ENCODE results near the gene UNC93B1. TPM values are rescaled to one million over a fixed set of nuclear protein-coding genes. Genes with fewer than 3 reads are reported as not detected.

The UNC93B1 gene
- total RNA-seq, 1 experiment from 2014 or later: 1.4 TPM

DNA sequence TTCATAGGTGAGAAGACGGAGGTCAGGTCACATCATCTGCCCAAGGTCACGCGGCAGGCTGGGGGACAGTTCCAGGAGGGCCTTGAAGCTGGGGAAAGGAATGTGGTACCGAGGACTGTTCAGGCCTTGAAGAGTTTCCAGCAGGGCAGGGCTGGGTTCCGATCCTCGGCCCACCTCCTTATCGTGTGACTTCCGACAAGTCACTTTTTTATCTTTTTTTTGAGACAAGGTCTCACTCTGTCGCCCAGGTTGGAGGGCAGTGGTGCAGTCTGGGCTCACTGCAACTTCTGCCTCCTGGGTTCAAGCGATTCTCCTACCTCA, 27.2 kb upstream of the UNC93B1 start:
- CTCF ChIA-PET: no interaction called here

DNA sequence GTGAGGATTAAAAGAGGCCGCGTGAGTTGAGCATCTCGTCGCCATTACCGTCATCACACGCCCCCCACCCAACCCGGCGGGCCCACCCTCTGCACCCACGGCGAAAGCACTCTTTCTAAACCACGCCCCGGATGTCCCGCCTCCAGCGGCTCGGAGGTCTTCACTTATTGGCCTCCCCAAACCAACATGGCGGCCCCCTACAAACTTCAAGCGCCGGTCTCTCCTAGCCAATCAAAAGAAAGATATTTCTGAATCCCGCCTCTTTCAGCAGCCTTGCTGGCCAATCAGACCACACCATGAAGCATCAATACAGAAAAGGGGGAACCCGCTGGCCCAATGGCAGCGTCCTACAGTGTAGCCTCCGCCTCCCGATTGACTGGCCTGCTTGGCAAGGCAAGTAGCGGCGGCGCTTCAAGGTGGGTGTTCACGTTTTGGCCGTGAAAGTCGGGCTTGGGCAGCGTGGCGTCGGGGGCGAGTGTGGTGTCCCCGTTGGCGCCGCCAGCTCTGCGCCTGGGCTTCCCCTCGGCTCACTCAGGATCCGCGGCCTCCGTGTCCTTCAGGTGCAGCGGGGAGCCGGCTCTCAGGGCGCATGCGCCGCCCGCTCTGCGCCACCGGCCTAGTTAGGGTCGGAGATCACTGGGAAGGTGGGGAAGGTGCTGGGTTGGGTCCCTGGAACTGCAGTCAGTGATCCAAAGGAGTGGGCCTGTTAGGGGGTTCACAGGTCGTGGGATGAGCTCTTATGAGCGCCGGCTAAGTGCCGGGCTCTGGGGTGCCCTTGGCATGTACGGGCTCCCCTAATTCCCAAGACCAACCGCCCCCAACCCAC, 26.6 kb upstream of the UNC93B1 start, which contains the start of gene NDUFS8:
TSS of gene NDUFS8 (plus strand) at position 364 of the 826 bp plus-strand sequence. CDS start 1,471 bp downstream, outside the sequence.
- no TSS peak for BruUV-seq (replicated peaks)
- H3K27ac ChIP-seq (ENCODE audit: low read depth, low read length, poor library complexity, severe bottlenecking): peak within 1 kb of the TSS; percentile 88
- TF ChIP-seq EZH2 (IDR thresholded peaks at IDR 0.05; ENCODE audit: borderline replicate concordance, low read depth, low read length, poor library complexity, severe bottlenecking): no peak
- TF ChIP-seq, protein P1, sequence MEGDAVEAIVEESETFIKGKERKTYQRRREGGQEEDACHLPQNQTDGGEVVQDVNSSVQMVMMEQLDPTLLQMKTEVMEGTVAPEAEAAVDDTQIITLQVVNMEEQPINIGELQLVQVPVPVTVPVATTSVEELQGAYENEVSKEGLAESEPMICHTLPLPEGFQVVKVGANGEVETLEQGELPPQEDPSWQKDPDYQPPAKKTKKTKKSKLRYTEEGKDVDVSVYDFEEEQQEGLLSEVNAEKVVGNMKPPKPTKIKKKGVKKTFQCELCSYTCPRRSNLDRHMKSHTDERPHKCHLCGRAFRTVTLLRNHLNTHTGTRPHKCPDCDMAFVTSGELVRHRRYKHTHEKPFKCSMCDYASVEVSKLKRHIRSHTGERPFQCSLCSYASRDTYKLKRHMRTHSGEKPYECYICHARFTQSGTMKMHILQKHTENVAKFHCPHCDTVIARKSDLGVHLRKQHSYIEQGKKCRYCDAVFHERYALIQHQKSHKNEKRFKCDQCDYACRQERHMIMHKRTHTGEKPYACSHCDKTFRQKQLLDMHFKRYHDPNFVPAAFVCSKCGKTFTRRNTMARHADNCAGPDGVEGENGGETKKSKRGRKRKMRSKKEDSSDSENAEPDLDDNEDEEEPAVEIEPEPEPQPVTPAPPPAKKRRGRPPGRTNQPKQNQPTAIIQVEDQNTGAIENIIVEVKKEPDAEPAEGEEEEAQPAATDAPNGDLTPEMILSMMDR (conservative IDR thresholded peaks at IDR 0.05; ENCODE audit: low read depth, low read length): no peak
- H3K9me3 ChIP-seq (ENCODE audit: low read depth, low read length, poor library complexity, severe bottlenecking): no peaks in the 10 kb centered on the region
- peaks cover 21% of the 10 kb centered on the region for H3K36me3 ChIP-seq (ENCODE audit: insufficient read depth, low read length, poor library complexity, severe bottlenecking)
- peak; percentile 100 for DNase-seq (ENCODE audit: low spot score)
- no peaks in the 10 kb centered on the region for H3K27me3 ChIP-seq (replicated peaks; ENCODE audit: insufficient read depth, low read depth, low read length, poor library complexity)
- CTCF ChIA-PET: no interaction called here
- peak within 1 kb of the TSS; percentile 76 for H3K4me3 ChIP-seq (ENCODE audit: low read depth, low read length, poor library complexity, severe bottlenecking)
- intact Hi-C loops (cut with micrococcal nuclease; ENCODE audit: unreplicated experiment): loop anchor here (10.0 kb wide), 1 partner anchor 174 kb away; no protein-coding TSS in a partner anchor
- peaks cover 8% of the 10 kb centered on the region for H3K4me1 ChIP-seq (ENCODE audit: insufficient read depth, low read length, poor library complexity, severe bottlenecking)
- POLR2A ChIA-PET (ENCODE audit: low non-redundant PET): interaction anchor here (0.6 kb wide), 1 partner anchor 1009 kb away, joined by 3 read pairs; no protein-coding TSS in a partner anchor

More for the DNA sequence above, 27.2 kb upstream of the UNC93B1 start:
- H3K27ac ChIP-seq (ENCODE audit: low read depth, low read length, poor library complexity, severe bottlenecking): peak overlapping the region; percentile 88
- BruUV-seq (replicated peaks): no TSS peak
- POLR2A ChIA-PET (ENCODE audit: low non-redundant PET): no interaction called here
- intact Hi-C loops (cut with micrococcal nuclease; ENCODE audit: unreplicated experiment): loop anchor here (10.0 kb wide), 1 partner anchor 174 kb away; no protein-coding TSS in a partner anchor
- H3K4me3 ChIP-seq (ENCODE audit: low read depth, low read length, poor library complexity, severe bottlenecking): peak overlapping the region; percentile 76
- DNase-seq (ENCODE audit: low spot score): no peak
- H3K9me3 ChIP-seq (ENCODE audit: low read depth, low read length, poor library complexity, severe bottlenecking): no peaks in the 10 kb centered on the region
- H3K27me3 ChIP-seq (replicated peaks; ENCODE audit: insufficient read depth, low read depth, low read length, poor library complexity): no peaks in the 10 kb centered on the region
- H3K4me1 ChIP-seq (ENCODE audit: insufficient read depth, low read length, poor library complexity, severe bottlenecking): peaks cover 8% of the 10 kb centered on the region
- TF ChIP-seq, protein P1 (conservative IDR thresholded peaks at IDR 0.05; ENCODE audit: low read depth, low read length): no peak
- no peak for TF ChIP-seq EZH2 (IDR thresholded peaks at IDR 0.05; ENCODE audit: borderline replicate concordance, low read depth, low read length, poor library complexity, severe bottlenecking)
- H3K36me3 ChIP-seq (ENCODE audit: insufficient read depth, low read length, poor library complexity, severe bottlenecking): peaks cover 21% of the 10 kb centered on the region

DNA sequence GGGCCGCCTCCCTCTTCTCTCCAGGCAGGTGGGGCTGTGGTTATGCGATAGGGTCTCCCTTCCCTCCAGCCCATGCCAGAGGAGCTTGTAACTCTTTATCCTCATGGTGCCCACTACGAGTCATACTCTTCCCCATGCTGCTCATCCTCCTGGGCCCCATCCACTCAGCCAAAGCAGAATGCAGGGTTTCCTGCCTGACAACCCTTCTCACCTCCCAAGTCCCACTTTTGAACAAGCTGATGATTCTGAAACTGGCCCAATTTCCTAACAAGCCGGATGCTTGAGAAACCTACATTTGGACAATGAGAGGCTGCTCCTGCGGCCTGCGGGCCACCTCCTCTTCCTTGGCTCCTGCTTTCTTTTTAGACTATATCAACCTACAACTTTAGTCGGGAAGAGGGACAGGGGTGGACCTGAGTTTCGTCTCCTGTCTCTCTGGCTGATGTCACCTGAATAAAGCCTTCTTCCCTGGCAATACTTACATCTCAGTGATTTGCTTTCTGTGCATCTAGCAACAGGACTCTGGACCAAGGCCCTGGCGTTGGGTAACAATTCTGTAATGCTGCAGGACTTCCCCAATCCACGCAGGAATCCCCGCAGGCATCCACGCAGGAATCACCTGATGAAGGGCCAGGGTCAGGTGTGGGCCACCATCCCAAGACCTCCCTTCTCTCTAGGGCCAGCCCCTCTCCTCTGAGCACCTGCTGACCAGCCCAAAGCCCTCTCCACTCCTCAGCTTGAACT, 25.1 kb upstream of the UNC93B1 start:
- Histone ChIP-seq H3K27ac (ENCODE audit: low read depth, low read length, poor library complexity, severe bottlenecking) (no peak overlapping the region), H3K27me3 (replicated peaks; ENCODE audit: insufficient read depth, low read depth, low read length, poor library complexity) (no peaks in the 10 kb centered on the region), H3K9me3 (ENCODE audit: low read depth, low read length, poor library complexity, severe bottlenecking) (no peaks in the 10 kb centered on the region), H3K36me3 (ENCODE audit: insufficient read depth, low read length, poor library complexity, severe bottlenecking) (peaks cover 15% of the 10 kb centered on the region), H3K4me3 (ENCODE audit: low read depth, low read length, poor library complexity, severe bottlenecking) (peak overlapping the region; percentile 76), H3K4me1 (ENCODE audit: insufficient read depth, low read length, poor library complexity, severe bottlenecking) (peaks cover 8% of the 10 kb centered on the region)
- POLR2A ChIA-PET (ENCODE audit: low non-redundant PET): no interaction called here
- CTCF ChIA-PET: no interaction called here
- intact Hi-C loops (cut with micrococcal nuclease; ENCODE audit: unreplicated experiment): no loop called here
- BruUV-seq (replicated peaks): no TSS peak
- TF ChIP-seq EZH2 (IDR thresholded peaks at IDR 0.05; ENCODE audit: borderline replicate concordance, low read depth, low read length, poor library complexity, severe bottlenecking): no peak
- TF ChIP-seq, protein P1 (conservative IDR thresholded peaks at IDR 0.05; ENCODE audit: low read depth, low read length): no peak
- no peak for DNase-seq (ENCODE audit: low spot score)
